Colonic mucosa (tissue), 4 donors: Measurements from ENCODE around the gene METAP1D. TPM values are rescaled to one million over a fixed set of nuclear protein-coding genes. Genes with fewer than 3 reads are reported as not detected.
"Not testable (repeated sequence)": the region's sequence is repeated elsewhere in the genome, so short reads cannot be mapped to it uniquely, and the experiment has no call there.

Experiments
- DNase-seq: peaks from one replicate; pipeline ENCODE4 v3.0.0-alpha.2; 2020
- H3K27ac ChIP-seq: fragments of 200-600 bp; one replicate; pipeline ENCODE4 v1.8.0; 2021
- H3K27me3 ChIP-seq: fragments of 200-600 bp; one replicate; pipeline ENCODE4 v1.8.0; 2021
- H3K36me3 ChIP-seq: fragments of 200-600 bp; one replicate; pipeline ENCODE4 v1.8.0; 2021
- H3K4me1 ChIP-seq: fragments of 200-600 bp; one replicate; pipeline ENCODE4 v1.8.0; 2021; ENCODE audit warnings: mild to moderate bottlenecking
- H3K4me3 ChIP-seq: fragments of 200-600 bp; one replicate; pipeline ENCODE4 v1.8.0; 2021
- H3K9ac ChIP-seq, 2 donors: one replicate each; pipeline ENCODE4 v1.7.0; 2013; ENCODE audit warnings: control low read depth in 2 of 2, low read depth in 2 of 2, low read length in 2 of 2
- H3K9me3 ChIP-seq: fragments of 200-600 bp; one replicate; pipeline ENCODE4 v1.8.0; 2021
- CTCF ChIP-seq: fragments of 200-600 bp; IDR thresholded peaks from one replicate; pipeline ENCODE4 v1.8.0; 2022; ENCODE audit warnings: antibody characterized with exemption, mild to moderate bottlenecking
- intact Hi-C: fragments of 100-400 bp; cut with DNase I; formaldehyde crosslinking; loops from one replicate; pipeline ENCODE4 v1.14.1; 2022
- total RNA-seq, 2 donors: library from RNA; stranded (reverse); fragmentation: NEBNext Ultra II Directional in 1 of 2; extraction: Animal tissue kit (Norgen Biotek cat#: 25700) in 1 of 2; gene quantifications; one replicate each; pipeline ENCODE4 v1.2.1, GENCODE V29; 2021
- donor health status: healthy.
- donor health status: DM: no; HTN: no; CAD: no.
- donor health status: DM: no; HTN: no; CAD: no.

Gene METAP1D
- total RNA-seq, 2 donors from 2014 or later, result 3.3 to 5.8 TPM

GRCh38 chr2:171996021-171996420, 3.7 kb upstream of the METAP1D start:
- TF ChIP-seq CTCF, result no peak
- no peaks in the 10 kb centered on the region for H3K27me3 ChIP-seq
- no peak overlapping the region for H3K4me3 ChIP-seq
- H3K4me1 ChIP-seq, result peaks cover 3% of the 10 kb centered on the region
- H3K27ac ChIP-seq, result no peak overlapping the region
- H3K36me3 ChIP-seq, result no peaks in the 10 kb centered on the region
- no peaks in the 10 kb centered on the region for H3K9me3 ChIP-seq
- no peak overlapping the region for H3K9ac ChIP-seq
- intact Hi-C loops, result no loop called here
- no peak for DNase-seq

GRCh38 chr2:171997031-171997430, 2.7 kb upstream of the METAP1D start:
- H3K4me1 ChIP-seq, intact Hi-C loops, H3K9ac ChIP-seq, H3K36me3 ChIP-seq, DNase-seq, H3K27me3 ChIP-seq, H3K9me3 ChIP-seq, H3K27ac ChIP-seq, H3K4me3 ChIP-seq: not testable (repeated sequence)

- no peak overlapping the region for H3K27ac ChIP-seq
- no peaks in the 10 kb centered on the region for H3K27me3 ChIP-seq
- no peaks in the 10 kb centered on the region for H3K36me3 ChIP-seq
- peak overlapping the region; percentile 38 to 44 for H3K9ac ChIP-seq
- intact Hi-C loops, result no loop called here
- H3K4me1 ChIP-seq, result peaks cover 3% of the 10 kb centered on the region
- TF ChIP-seq CTCF, result no peak
- H3K4me3 ChIP-seq, result peak overlapping the region; percentile 64
- H3K9me3 ChIP-seq, result no peaks in the 10 kb centered on the region
- no peak for DNase-seq
Observed at GRCh38 chr2:171999161-171999560, 592 bp upstream of the METAP1D start.

- intact Hi-C loops, result no loop called here
- H3K9ac ChIP-seq, result no peak overlapping the region
- peaks cover 3% of the 10 kb centered on the region for H3K4me1 ChIP-seq
- no peaks in the 10 kb centered on the region for H3K9me3 ChIP-seq
- H3K4me3 ChIP-seq, result no peak overlapping the region
- H3K27me3 ChIP-seq, result no peaks in the 10 kb centered on the region
- H3K36me3 ChIP-seq, result no peaks in the 10 kb centered on the region
- no peak for TF ChIP-seq CTCF
- DNase-seq, result no peak
- H3K27ac ChIP-seq, result no peak overlapping the region
Observed at GRCh38 chr2:172000696-172001361, 1.1 kb downstream of the METAP1D start.

- Histone ChIP-seq H3K4me1 (no peaks in the 10 kb centered on the region), H3K36me3 (no peaks in the 10 kb centered on the region), H3K9me3 (no peaks in the 10 kb centered on the region), H3K9ac (no peak overlapping the region), H3K27me3 (no peaks in the 10 kb centered on the region), H3K27ac (no peak overlapping the region), H3K4me3 (no peak overlapping the region)
- intact Hi-C loops, result no loop called here
- DNase-seq, result no peak
- TF ChIP-seq CTCF, result no peak
Observed at GRCh38 chr2:172007372-172007771, 7.6 kb downstream of the METAP1D start.

GRCh38 chr2:172009823-172010222, 10.1 kb downstream of the METAP1D start:
- Histone ChIP-seq H3K9me3 (no peaks in the 10 kb centered on the region), H3K4me1 (no peaks in the 10 kb centered on the region), H3K9ac (no peak overlapping the region), H3K27me3 (no peaks in the 10 kb centered on the region), H3K36me3 (no peaks in the 10 kb centered on the region), H3K27ac (no peak overlapping the region), H3K4me3 (no peak overlapping the region)
- no peak for TF ChIP-seq CTCF
- DNase-seq, result no peak
- intact Hi-C loops, result no loop called here
